ENCODE measurements around the gene LTBP4.

GRCh38 chr19:40616178-40616577 lies 15.0 kb downstream of the LTBP4 start:
- no peak for TF ChIP-seq CTCF (tag by site-specific recombination; IDR thresholded peaks at IDR 0.05)
- TF ChIP-seq ZNF513 (tag by site-specific recombination; IDR thresholded peaks at IDR 0.05) = no peak
- TF ChIP-seq HIC1 (tag by site-specific recombination; IDR thresholded peaks at IDR 0.05) = no peak
- TF ChIP-seq ZFP3 (tag by site-specific recombination; IDR thresholded peaks at IDR 0.05; ENCODE audit: low read depth) = no peak
- no peak for TF ChIP-seq ZNF776 (tag by site-specific recombination; IDR thresholded peaks at IDR 0.05; ENCODE audit: borderline replicate concordance)
- TF ChIP-seq ELK4 (IDR thresholded peaks at IDR 0.05; ENCODE audit: borderline replicate concordance, low read depth, low read length) = no peak
- TF ChIP-seq TSHZ1 (tag by site-specific recombination; IDR thresholded peaks at IDR 0.05; ENCODE audit: borderline replicate concordance) = no peak
- TF ChIP-seq ZNF146 (tag by site-specific recombination; IDR thresholded peaks at IDR 0.05) = no peak
